Spleen (tissue), 11 donors: ENCODE measurements around the gene SLC40A1. TPM values are rescaled to one million over a fixed set of nuclear protein-coding genes. Genes with fewer than 3 reads are reported as not detected.

Experiments used
- DNase-seq: peaks from one replicate; pipeline ENCODE4 v3.0.0-alpha.2; 2020
- H3K27ac ChIP-seq, 8 donors: fragments of 200-600 bp; sonication (generic) in 7 of 8; 1 replicate in 4 of 8; 2 replicates in 4 of 8; pipeline versions ENCODE4 v1.5.0 to v1.8.0; 2016 to 2021; ENCODE audit warnings: inconsistent platforms in 4 of 8, mild to moderate bottlenecking in 4 of 8, moderate library complexity in 1 of 8
- H3K27me3 ChIP-seq, 7 donors: fragments of 200-600 bp; sonication (generic) in 6 of 7; replicated peaks in 1 of 7; 1 replicate in 4 of 7; 2 replicates in 3 of 7; pipeline versions ENCODE4 v1.5.0 to v1.8.0; 2016 to 2021; ENCODE audit warnings: inconsistent platforms in 3 of 7, mild to moderate bottlenecking in 1 of 7
- H3K36me3 ChIP-seq, 6 donors: fragments of 200-600 bp; sonication (generic) in 5 of 6; 1 replicate in 4 of 6; 2 replicates in 2 of 6; pipeline versions ENCODE4 v1.5.0 to v1.8.0; 2016 to 2021; ENCODE audit warnings: inconsistent platforms in 2 of 6
- H3K4me1 ChIP-seq, 6 donors: fragments of 200-600 bp; sonication (generic) in 5 of 6; 1 replicate in 3 of 6; 2 replicates in 3 of 6; pipeline versions ENCODE4 v1.5.0 to v1.8.0; 2016 to 2021; ENCODE audit warnings: inconsistent platforms in 3 of 6
- H3K4me3 ChIP-seq, 8 donors: fragments of 200-600 bp; sonication (generic) in 7 of 8; 1 replicate in 4 of 8; 2 replicates in 4 of 8; pipeline versions ENCODE4 v1.5.0 to v1.8.0; 2016 to 2021; ENCODE audit warnings: inconsistent platforms in 4 of 8, mild to moderate bottlenecking in 4 of 8, moderate library complexity in 2 of 8
- H3K9me3 ChIP-seq, 8 donors: fragments of 200-600 bp; sonication (generic) in 7 of 8; 1 replicate in 4 of 8; 2 replicates in 4 of 8; pipeline versions ENCODE4 v1.5.0 to v1.8.0; 2016 to 2021; ENCODE audit warnings: inconsistent platforms in 4 of 8
- CTCF ChIP-seq, 11 experiments: fragments of 200-600 bp in 7 of 11; fragments of 450-650 bp in 4 of 11; sonication (generic) in 4 of 11; IDR thresholded peaks in 8 of 11; conservative IDR thresholded peaks in 3 of 11; 1 replicate in 7 of 11; 2 replicates in 4 of 11; pipeline versions ENCODE4 v1.4.0 to v1.8.0; 2016 to 2021; ENCODE audit warnings: antibody characterized with exemption in 11 of 11, inconsistent platforms in 4 of 11, mild to moderate bottlenecking in 1 of 11
- POLR2A ChIP-seq, 3 donors: fragments of 450-650 bp; IDR thresholded peaks; one replicate each; pipeline ENCODE4 v1.5.1; 2017; ENCODE audit warnings: antibody characterized with exemption in 3 of 3, mild to moderate bottlenecking in 1 of 3
- POLR2AphosphoS5 ChIP-seq, 3 donors: sonication (generic); formaldehyde crosslinking; IDR thresholded peaks; one replicate each; pipeline ENCODE4 v1.5.1; 2017; ENCODE audit warnings: antibody characterized with exemption in 3 of 3
- WGBS, 5 donors: extraction: QIAGEN DNeasy Blood & Tissue Kit in 3 of 5; methylation state at CpG; one replicate each; pipeline versions ENCODE4 v1.1.5 to v1.1.7; 2013 to 2018; 5-methylcytosine and 5-hydroxymethylcytosine counted together
- intact Hi-C: fragments of 100-400 bp; cut with DNase I; formaldehyde crosslinking; loops from one replicate; pipeline ENCODE4 v1.15.0; 2023; ENCODE audit warnings: low total_unique reads
- polyA plus RNA-seq, 3 donors: library from polyadenylated mRNA; stranded (reverse); fragments of 200-250 nt; gene quantifications; one replicate each; pipeline ENCODE4 v1.2.1, GENCODE V29; 2013
- total RNA-seq, 7 donors: library from RNA; depleted of rRNA in 3 of 7; stranded (reverse); fragments of >200 nt in 3 of 7; fragmentation: NEBNext Ultra II Directional in 4 of 7; extraction: Animal tissue kit (Norgen Biotek cat#: 25700) in 4 of 7; gene quantifications; one replicate each; pipeline versions ENCODE4 v1.1.0 to v1.2.1, GENCODE V29; 2016 to 2021
- donor health status: healthy with polysubstance abuse.
- donor health status: DM: no; HTN: no; CAD: no; lungs with moderate emphysema.
- donor health status: DM: no; HTN: no; CAD: no.
- donor health status: Bipolar disorder and iron deficiency.
- donor health status: healthy.
- donor health status: DM: no; HTN: no; CAD: no.
- donor health status: DM: yes; HTN: yes; CAD: no.

SLC40A1 gene
- total and polyA plus RNA-seq, 10 donors: 55.7 to 843 (median 455) TPM

GRCh38 chr2:189613077-189613636 is 32.6 kb upstream of the SLC40A1 start:
- H3K4me3 ChIP-seq: peak overlapping the region in 3 of 8 donors; percentile 3 to 45 (median 22)

GRCh38 chr2:189610700-189611099 is 30.1 kb upstream of the SLC40A1 start:
- no peaks in the 10 kb centered on the region for H3K36me3 ChIP-seq
- WGBS, 5 donors: 74 to 84% (median 79%) methylated on average over 2 of the region's 2 CpGs
- H3K27me3 ChIP-seq: no peaks in the 10 kb centered on the region
- intact Hi-C loops: no loop called here
- H3K9me3 ChIP-seq: no peaks in the 10 kb centered on the region
- no peak overlapping the region for H3K4me3 ChIP-seq
- TF ChIP-seq POLR2A (IDR thresholded peaks at IDR 0.05) (no peak), POLR2AphosphoS5 (IDR thresholded peaks at IDR 0.05) (no peak), CTCF (IDR thresholded peaks at IDR 0.05 in 8 of 11, conservative IDR thresholded peaks at IDR 0.05 in 3 of 11) (no peak)
- no peak for DNase-seq
- H3K27ac ChIP-seq: peak overlapping the region in 7 of 8 donors; percentile 23 to 80 (median 55)
- H3K4me1 ChIP-seq: peaks cover 4 to 35% (median 14%) of the 10 kb centered on the region in 6 donors

More at GRCh38 chr2:189613077-189613636, 32.6 kb upstream of the SLC40A1 start:
- peak overlapping the region; percentile 46 to 85 (median 74) for H3K27ac ChIP-seq
- no peaks in the 10 kb centered on the region for H3K27me3 ChIP-seq
- peaks cover 4 to 35% (median 14%) of the 10 kb centered on the region in 6 donors for H3K4me1 ChIP-seq
- no peaks in the 10 kb centered on the region for H3K36me3 ChIP-seq
- no peak for DNase-seq
- 5 to 16% (median 8%) methylated on average over 6 of the region's 6 CpGs for WGBS, 5 donors
- H3K9me3 ChIP-seq: no peaks in the 10 kb centered on the region
- intact Hi-C loops: no loop called here
- TF ChIP-seq POLR2AphosphoS5 (IDR thresholded peaks at IDR 0.05) (peak in 1 of 3 donors; percentile 74), CTCF (IDR thresholded peaks at IDR 0.05 in 8 of 11, conservative IDR thresholded peaks at IDR 0.05 in 3 of 11) (no peak)

GRCh38 chr2:189609853-189610252 is 29.3 kb upstream of the SLC40A1 start:
- TF ChIP-seq POLR2AphosphoS5 (IDR thresholded peaks at IDR 0.05) (no peak), CTCF (IDR thresholded peaks at IDR 0.05 in 8 of 11, conservative IDR thresholded peaks at IDR 0.05 in 3 of 11) (no peak), POLR2A (IDR thresholded peaks at IDR 0.05) (peak in 1 of 3 donors; percentile 13)
- DNase-seq: no peak
- H3K9me3 ChIP-seq: no peaks in the 10 kb centered on the region
- WGBS, 5 donors: 73 to 86% (median 78%) methylated on average over 1 of the region's 1 CpG
- no peaks in the 10 kb centered on the region for H3K27me3 ChIP-seq
- peak overlapping the region in 7 of 8 donors; percentile 26 to 80 (median 55) for H3K27ac ChIP-seq
- intact Hi-C loops: no loop called here
- H3K36me3 ChIP-seq: no peaks in the 10 kb centered on the region
- no peak overlapping the region for H3K4me3 ChIP-seq
- H3K4me1 ChIP-seq: peaks cover 4 to 35% (median 14%) of the 10 kb centered on the region in 6 donors

GRCh38 chr2:189609423-189609816 is 28.8 kb upstream of the SLC40A1 start:
- no peak for DNase-seq
- Histone ChIP-seq H3K36me3 (no peaks in the 10 kb centered on the region), H3K4me1 (peaks cover 4 to 33% (median 14%) of the 10 kb centered on the region in 6 donors), H3K27me3 (no peaks in the 10 kb centered on the region), H3K9me3 (no peaks in the 10 kb centered on the region), H3K4me3 (no peak overlapping the region), H3K27ac (peak overlapping the region in 7 of 8 donors; percentile 26 to 80 (median 55))
- intact Hi-C loops: no loop called here
- WGBS, 5 donors: 72 to 87% (median 78%) methylated on average over 4 of the region's 4 CpGs
- TF ChIP-seq CTCF (IDR thresholded peaks at IDR 0.05 in 8 of 11, conservative IDR thresholded peaks at IDR 0.05 in 3 of 11) (no peak), POLR2A (IDR thresholded peaks at IDR 0.05) (no peak), POLR2AphosphoS5 (IDR thresholded peaks at IDR 0.05) (no peak)
